ENCODE results near the gene CSF1R.

The CSF1R gene

GRCh38 chr5:150069672-150070627 lies 16.4 kb downstream of the CSF1R start:
- no peak for DNase-seq

GRCh38 chr5:150068961-150069645 lies 17.3 kb downstream of the CSF1R start:
- DNase-seq = no peak

GRCh38 chr5:150068472-150068871 lies 17.9 kb downstream of the CSF1R start:
- DNase-seq = no peak

- no peak for DNase-seq
Measured at GRCh38 chr5:150068071-150068470, 18.3 kb downstream of the CSF1R start.

- DNase-seq = no peak
Measured at GRCh38 chr5:150067405-150067960, 18.9 kb downstream of the CSF1R start.

- no peak for DNase-seq
Measured at GRCh38 chr5:150066901-150067396, 19.4 kb downstream of the CSF1R start.

- no peak for DNase-seq
Measured at GRCh38 chr5:150066436-150066835, 19.9 kb downstream of the CSF1R start.

- DNase-seq = no peak
Measured at GRCh38 chr5:150065886-150066285, 20.5 kb downstream of the CSF1R start.

- no peak for DNase-seq
Measured at GRCh38 chr5:150065346-150065745, 21.0 kb downstream of the CSF1R start.

GRCh38 chr5:150064681-150065220 lies 21.6 kb downstream of the CSF1R start:
- DNase-seq = no peak

- no peak for DNase-seq
Measured at GRCh38 chr5:150063638-150064037, 22.7 kb downstream of the CSF1R start.

GRCh38 chr5:150062216-150062922 lies 24.0 kb downstream of the CSF1R start:
- DNase-seq = no peak

- no peak for DNase-seq
Measured at GRCh38 chr5:150061538-150061995, 24.8 kb downstream of the CSF1R start.

- DNase-seq = no peak
Measured at GRCh38 chr5:150060471-150060870, 25.9 kb downstream of the CSF1R start.

- DNase-seq = no peak
Measured at GRCh38 chr5:150059623-150060022, 26.7 kb downstream of the CSF1R start.

- no peak for DNase-seq
Measured at GRCh38 chr5:150058480-150059126, 27.8 kb downstream of the CSF1R start.

- no peak for DNase-seq
Measured at GRCh38 chr5:150057996-150058395, 28.4 kb downstream of the CSF1R start.

- DNase-seq = no peak
Measured at GRCh38 chr5:150057511-150057910, 28.8 kb downstream of the CSF1R start.

GRCh38 chr5:150057052-150057451 lies 29.3 kb downstream of the CSF1R start:
- DNase-seq = no peak

GRCh38 chr5:150056075-150056443 lies 30.3 kb downstream of the CSF1R start:
- no peak for DNase-seq

GRCh38 chr5:150055326-150056074 lies 30.9 kb downstream of the CSF1R start:
- no peak for DNase-seq
